NCI-H2107 treated with DMSO at 0.1 percent for 48 hours (cell line): ENCODE results near the gene CCR7.

Source experiments
- DNase-seq: peaks from one replicate; lab custom pipeline; 2025; ENCODE audit not compliant: unreplicated experiment; lab: John Stamatoyannopoulos, UW

The CCR7 gene

DNA sequence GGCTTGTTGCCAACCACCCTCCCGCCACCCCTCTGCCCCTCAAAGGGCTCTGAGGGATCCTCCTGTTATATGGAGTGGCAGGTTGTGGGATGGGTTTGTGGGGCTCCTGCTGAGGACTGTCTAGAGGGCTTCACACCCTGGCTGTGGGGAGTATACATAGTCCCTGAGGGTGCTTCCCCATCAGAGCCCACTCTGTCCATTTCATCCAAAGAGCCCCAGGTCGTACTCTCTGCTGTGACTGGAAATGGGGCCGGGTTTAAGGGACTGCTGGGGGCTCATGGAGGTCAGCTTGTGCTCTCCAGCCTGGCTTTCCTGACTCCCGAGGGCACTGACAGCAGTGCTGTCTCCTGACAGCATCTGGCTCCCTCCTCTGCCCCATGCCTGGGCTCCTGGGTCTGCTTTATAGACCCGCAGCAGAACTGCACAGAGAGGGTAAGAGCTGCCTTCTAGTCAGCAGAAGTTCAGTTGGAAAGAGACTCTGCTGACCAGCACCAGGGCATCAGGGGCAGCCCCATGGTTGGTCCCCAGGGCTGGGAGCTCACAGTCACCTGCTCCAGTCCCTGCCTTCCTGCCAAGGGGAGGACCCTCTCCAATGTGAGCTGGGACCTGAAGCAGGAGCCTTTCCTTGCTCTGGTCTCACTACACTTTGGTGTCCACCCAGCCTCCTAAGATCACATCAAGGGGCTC, 46.0 kb downstream of the CCR7 start:
- DNase-seq: no peak

DNA sequence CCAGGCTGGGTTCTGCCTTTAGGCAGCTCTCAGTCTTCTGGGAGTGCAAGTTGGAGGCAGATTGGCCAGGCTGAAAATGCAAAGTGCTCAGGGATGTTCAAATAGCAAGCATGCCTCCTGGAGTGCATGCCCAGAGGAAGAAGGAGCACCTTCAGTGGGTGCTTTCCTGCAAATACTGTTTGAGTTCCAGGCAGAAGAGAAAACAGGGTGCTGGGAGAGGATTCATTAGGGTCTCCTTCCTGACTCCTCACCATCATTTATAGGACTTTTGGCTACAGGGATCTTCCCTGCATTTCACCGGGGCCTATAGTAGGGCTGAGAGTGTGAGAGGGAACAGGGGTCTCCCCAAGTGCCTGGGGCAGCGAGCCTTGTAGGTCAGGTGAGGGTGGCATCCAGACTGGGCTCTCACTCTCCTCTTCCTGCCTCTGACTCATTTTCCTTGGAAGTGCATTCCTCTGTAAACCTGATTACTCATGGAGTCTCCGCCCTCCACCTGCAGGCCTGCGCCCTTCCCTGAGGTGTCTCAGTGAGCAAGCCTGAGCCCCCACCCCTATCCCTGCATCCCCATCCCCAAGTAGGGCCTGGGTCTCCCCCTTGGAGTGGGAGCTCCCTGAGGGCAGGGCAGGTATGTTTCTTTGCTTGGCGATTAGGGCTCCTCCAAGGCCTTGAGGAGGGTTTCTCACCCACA, 46.7 kb downstream of the CCR7 start:
- DNase-seq: no peak

GRCh38 chr17:40517981-40518380, 47.3 kb downstream of the CCR7 start:
- no peak for DNase-seq

GRCh38 chr17:40517286-40517662, 48.0 kb downstream of the CCR7 start:
- DNase-seq: no peak

DNA sequence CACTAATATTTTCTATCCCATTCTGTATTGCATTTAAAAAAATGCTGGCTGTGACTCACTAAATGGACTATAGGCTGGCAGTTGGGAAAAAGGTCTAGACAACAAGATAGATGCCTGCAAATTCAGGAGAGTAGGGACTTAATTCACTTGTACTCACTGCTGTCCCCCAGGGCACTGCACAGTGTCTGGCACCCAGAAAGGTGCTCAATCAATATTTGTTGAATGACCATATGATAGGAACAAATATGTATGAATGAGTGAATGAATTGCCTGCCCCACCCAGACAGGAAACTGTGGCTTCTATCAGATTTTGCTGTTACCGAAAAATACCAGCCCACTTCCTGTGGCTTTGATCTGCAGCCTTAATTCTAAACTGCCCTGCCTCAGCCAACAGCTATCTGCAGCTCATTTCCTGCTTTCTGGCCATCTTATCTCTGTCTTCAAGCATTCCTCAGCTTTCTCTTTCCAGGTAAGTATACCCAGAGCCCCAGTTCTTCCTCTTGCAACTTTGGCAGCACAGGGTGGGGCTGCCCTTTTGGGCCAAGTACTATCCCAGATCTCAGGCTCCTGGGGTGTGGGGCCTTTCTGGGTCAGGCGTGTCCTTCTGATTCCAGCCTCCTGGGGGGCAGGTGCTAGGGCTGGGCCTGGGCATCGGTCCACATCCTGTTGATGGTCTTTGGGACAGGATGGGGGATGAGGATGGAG, 48.5 kb downstream of the CCR7 start:
- DNase-seq: no peak

GRCh38 chr17:40515491-40516041, 49.7 kb downstream of the CCR7 start:
- DNase-seq: no peak

DNA sequence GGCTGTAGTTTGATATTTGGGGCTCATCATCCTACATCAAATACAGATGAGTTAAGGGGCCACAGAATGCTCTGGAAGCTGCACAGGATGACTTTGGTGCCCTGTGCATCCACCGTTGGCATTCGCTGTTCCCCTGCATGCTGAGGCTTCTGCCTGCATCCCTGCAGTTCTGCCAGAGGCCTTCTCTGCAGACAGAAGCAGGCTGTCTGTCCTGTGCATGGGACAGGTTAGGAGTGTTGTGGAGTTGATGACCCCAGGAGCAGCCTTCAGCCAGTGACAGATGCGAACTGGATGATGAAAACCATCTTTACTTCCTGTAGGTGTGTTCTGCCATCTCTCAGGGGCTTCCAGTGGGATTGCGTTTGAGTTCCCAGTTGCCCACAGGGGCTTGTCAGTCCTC, 50.3 kb downstream of the CCR7 start:
- no peak for DNase-seq

DNA sequence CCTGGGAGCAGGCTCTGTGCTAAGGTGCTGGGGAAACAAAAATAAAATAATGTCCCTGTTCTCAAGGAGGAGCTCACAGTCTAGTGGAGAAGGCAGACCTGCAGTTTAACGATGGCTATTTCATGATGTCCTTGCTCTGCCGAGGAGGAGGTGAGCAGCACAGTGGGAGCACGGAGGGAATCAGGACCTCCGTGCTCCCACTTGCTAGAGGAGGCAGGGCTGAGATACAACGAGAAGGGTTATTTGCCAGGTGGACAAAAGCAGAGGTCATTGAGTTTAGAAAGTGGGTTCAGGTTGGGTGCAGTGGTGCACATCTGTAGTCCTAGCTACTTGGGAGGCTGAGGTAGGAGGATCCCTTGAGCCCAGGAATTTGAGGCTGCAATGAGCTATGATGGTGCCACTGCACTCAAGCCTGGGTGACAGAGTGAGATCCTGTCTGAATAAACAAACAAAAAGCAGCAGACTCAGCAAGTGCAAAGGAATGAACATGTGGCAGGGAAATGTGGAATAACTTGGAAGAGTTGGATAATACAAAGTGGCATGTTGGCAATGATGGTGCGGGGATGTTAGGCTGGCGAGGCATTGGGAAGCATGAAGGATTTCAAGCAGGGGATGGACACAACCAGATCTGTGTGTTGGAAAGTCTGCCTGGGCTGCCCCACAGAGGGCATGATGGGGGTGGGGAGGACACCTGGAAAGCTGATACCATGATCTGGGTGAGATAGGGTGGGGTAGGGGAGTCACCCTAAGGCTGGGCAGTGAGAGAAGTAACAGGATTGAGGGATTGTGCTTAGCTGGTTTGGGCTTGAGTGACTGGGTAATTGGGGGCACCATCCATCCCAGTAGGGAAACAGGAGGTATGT, 51.0 kb downstream of the CCR7 start:
- no peak for DNase-seq

DNA sequence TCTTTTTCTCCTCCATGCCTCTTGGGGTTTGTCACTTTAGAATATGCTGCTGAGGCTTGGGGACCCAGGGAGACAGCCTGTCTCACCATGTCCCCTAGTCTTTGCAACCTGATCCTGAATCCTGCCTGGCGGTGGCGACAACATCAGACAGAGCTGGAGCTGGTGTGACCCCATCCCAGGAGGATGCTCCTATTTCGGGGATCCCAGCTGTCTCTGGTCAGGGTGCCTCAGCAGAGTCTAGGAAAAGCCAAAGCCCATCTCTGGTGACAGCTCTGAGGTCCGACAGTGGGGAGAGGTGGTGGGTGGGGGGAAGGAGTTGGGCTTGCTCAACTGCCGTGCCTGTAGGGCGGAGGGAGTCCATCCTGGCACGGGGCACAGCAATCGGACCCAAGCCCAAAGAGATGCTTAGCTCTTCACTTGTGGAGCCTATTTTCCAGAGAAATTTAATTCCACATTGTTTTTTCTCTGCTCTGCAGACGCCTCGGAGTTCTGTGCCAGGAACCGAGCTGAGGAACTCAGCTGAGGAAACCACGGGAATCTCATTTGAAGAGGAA, 53.5 kb downstream of the CCR7 start:
- no peak for DNase-seq

DNA sequence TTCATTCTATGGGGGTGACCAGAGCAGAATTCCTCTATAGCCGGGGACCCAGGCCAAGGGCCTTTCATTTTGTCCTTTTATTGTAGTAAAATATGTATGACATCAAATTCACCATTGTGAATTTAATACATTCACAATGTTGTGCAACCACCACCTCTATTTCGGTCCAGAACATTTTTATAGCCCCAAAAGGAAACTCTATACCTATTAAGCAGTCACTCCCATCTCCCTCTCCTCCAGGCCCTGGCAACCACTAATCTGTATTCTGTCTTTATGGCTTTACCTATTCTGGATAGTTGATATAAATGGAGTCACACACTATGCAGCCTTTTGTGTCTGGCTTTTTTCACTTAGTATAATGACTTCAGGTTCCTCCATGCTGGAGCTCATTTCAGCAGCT, 54.1 kb downstream of the CCR7 start:
- DNase-seq: no peak

GRCh38 chr17:40510328-40510648, 55.0 kb downstream of the CCR7 start:
- DNase-seq: no peak

- no peak for DNase-seq
Measured at GRCh38 chr17:40509626-40510327, 55.5 kb downstream of the CCR7 start.

- DNase-seq: no peak
Measured at GRCh38 chr17:40506786-40507185, 58.5 kb downstream of the CCR7 start.
